Dermis microvascular lymphatic vessel endothelial cell (primary cell): Measurements from ENCODE around the gene AKT1. TPM values are rescaled to one million over a fixed set of nuclear protein-coding genes. Genes with fewer than 3 reads are reported as not detected.
"Not testable (repeated sequence)": the region's sequence is repeated elsewhere in the genome, so short reads cannot be mapped to it uniquely, and the experiment has no call there.

ENCODE experiments used
- DNase-seq, 2 donors: peaks; one replicate each; pipeline versions ENCODE4 v3.0.0 to v3.0.0-alpha.2; 2010; ENCODE audit warnings: low read depth in 2 of 2
- total RNA-seq: library from RNA; depleted of rRNA; stranded (reverse); fragments of >200 nt; gene quantifications from 2 replicates; pipeline ENCODE4 v1.2.1, GENCODE V29; 2014

AKT1 gene
- total RNA-seq, result 127 and 146 TPM in 2 replicates

- peak in 1 of 2 donors; percentile 31 for DNase-seq
Measured at GRCh38 chr14:104794993-104795780, at the start of gene AKT1. Gene AKT1 (minus strand): TSS chr14:104795748. CDS start chr14:104792643, 3,105 bp downstream.

DNA sequence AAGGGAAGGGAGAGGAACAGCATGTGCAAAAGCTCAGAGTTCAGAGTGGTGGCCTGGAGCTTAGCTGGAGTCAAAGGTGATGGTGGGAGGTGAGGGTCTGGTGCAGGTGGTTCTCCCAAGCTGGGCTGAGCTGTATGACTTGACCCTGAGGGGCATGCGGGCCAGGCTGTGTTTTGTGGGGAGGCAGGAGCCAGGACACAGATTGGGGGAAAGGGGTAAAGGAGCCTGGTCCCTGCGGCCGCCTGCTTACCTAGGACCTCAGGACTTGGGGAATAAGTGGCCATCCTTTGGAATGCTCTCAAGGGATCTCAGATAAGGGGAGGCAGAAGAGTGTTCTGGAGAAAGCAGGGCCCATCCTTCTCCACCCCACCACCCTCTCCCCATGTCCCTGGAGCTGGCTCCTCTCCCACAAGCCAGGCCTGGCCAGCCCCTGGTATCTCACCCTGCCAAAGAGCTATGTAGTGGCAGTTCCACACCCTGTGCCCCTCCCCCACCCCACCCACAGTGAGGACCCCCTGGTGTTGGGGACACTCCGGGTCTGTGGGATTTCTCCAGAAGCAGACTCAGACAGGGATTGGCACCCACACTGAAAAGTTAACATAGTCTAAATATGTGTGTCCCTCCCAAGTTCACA, 49.6 kb upstream of the AKT1 start:
- DNase-seq, result no peak

GRCh38 chr14:104844306-104845032, 48.9 kb upstream of the AKT1 start:
- no peak for DNase-seq

DNA sequence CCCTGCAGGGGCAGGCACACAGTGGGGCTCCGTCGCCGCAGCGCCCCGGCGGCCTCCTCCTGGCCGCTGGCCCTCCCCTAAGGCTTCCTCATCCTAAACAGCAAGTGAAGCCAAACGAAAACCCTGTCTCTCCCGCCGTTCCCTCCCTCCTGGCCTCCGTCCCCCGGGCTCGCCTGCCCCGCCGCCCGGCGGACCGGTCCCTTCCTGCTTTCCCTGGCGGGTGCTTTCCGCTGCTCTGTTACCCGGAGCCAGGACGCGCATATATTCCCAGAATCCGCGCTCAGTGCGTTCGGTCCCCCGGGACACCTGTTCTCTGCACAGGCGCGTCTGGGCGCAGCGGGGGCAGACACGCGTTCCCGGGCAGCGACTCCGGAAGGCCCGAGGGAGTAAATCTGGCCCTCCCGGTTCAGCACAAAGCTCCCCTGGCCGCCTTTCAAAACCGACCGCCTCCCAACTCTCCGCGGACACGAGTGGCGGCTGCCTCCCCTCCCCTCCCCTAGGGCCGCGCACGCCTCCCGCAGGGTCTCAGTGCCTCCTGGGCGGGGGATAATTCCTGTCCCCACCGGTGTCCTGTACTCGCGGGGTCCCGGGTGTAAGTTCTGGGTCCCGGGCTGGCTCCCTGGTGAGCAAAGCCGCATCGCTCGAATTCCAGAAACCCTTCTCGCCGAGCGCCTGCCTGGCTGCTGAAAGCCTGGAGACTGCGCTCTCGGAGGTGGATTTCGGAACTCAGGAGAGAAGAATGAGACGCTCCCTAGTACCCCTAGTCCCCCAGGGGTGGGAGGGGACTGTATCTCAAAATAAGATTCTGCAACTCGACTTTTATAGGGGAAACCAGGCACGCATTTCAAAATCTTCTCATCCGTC, 48.1 kb upstream of the AKT1 start:
- no peak for DNase-seq

DNA sequence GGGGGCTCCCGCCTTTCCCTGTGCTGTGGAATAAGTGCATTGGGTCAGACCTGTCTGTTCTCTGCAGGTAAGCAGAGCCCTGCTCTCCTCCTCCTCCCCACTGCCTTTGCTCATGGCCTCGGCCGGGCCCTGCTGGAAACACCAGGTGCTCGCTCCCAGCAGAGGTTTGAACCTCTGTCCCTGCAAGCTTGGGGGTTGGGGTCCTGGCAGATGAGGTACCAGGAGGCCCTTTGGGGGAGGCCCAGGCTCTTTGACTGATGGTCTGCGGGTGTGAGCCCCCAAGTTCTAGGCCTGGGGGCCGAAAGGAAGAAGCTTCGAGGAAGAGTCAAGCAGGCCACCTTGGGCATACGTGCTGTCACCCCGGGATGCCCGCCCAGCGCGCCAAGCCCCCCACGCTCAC, 47.5 kb upstream of the AKT1 start:
- DNase-seq, result no peak

GRCh38 chr14:104841730-104842129, 46.2 kb upstream of the AKT1 start:
- DNase-seq, result no peak

- not testable (repeated sequence) for DNase-seq
Measured at GRCh38 chr14:104836171-104836935, 40.8 kb upstream of the AKT1 start.

DNA sequence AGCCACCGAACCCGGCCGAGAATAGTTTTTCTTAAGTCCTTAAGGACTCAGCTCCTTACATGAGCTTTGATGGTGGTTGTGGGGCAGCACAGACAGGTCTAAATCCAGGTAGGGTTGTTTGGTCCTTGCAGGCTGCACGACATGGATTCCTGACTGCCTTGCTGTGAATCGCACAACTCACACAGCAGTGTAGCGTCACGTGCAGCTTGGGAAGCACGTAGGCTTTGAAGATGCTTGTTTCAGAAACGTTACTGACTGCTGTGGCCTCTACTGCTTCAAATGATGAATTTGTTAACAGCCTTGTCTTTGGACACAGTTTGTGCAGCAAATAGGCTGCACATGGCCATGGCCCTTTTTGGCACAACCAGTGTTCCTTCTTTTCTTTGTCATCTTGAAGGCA, 35.2 kb upstream of the AKT1 start:
- DNase-seq, result no peak

- DNase-seq, result peak in 1 of 2 donors; percentile 61
Measured at GRCh38 chr14:104827177-104828055, 31.9 kb upstream of the AKT1 start.

DNA sequence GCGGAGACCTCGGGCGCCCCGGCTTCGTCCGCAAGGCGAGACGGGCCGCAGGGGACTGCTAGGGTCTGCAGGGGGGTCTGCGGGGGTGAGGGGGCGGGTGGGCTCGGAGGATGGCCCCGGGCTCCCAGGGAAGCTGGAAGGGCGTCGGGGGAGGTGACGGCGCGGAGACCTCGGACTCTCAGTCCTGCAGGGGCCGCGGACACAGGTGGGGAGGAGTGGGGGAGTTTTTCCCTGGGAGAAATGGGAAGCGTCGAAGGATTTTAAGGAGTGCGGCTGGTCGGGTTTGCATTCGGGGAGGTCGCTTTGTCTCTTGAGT, 31.3 kb upstream of the AKT1 start:
- DNase-seq, result no peak

DNA sequence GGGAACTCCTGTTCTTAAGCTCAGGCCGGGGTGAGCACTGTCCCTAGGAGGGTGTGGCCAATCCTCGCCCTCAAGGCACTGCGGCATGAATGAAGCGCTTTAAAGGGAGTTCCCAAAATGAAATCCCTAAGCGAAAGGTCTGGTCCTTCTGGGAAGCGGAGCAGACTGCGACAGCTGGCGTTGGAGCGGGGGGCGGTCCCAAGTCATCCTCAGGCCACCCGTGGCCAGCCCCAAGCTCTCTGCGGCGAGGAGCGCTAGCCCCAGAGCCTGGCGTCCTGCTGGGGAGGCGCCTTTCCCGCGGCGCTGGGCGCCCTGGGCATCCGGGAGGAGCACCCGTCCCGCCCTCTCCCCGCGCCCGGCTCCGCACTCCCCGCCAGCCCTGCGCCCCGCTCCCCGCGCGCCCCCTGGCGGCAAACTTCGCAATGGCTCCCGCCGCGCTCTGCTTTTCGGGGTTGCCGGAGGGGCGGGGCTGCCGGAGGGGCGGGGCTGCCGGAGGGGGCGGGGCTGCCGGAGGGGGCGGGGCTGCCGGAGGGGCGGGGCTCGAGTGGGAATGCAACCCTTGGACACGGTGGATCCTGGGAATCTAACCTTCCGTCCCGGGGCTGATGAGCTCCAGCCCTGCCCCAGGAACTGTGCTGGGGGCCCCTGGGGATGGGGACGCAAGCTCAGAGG, 30.8 kb upstream of the AKT1 start:
- DNase-seq, result peak; percentile 20 to 77

DNA sequence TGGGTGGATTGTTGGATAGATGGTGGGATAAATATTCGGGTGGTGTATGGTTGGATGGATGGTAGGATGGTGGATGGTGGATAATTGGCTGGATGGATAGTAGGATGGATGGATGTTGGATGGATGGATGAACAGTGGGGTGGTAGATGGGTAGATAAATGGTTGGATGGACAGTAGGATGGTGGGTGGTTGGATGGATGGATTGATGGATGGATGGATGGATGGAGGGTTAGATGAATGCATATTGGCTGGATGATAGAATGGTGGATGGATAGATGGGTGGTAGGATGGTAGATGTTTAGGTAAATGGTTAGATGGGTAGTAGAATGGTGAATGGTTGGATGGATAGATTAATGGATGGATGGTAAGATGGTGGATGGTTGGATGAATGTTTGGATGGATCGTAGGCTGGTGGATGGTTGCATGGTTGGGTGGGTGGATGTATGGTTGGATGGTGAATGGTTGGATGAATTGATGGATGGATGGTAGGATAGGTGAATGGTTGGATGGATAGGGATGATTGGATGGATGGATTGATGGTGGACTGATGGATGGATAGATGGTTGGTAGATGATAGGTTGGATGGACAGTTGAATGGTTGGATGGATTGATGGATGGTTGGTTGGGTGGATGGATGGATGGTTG, 28.9 kb upstream of the AKT1 start:
- DNase-seq, result no peak

DNA sequence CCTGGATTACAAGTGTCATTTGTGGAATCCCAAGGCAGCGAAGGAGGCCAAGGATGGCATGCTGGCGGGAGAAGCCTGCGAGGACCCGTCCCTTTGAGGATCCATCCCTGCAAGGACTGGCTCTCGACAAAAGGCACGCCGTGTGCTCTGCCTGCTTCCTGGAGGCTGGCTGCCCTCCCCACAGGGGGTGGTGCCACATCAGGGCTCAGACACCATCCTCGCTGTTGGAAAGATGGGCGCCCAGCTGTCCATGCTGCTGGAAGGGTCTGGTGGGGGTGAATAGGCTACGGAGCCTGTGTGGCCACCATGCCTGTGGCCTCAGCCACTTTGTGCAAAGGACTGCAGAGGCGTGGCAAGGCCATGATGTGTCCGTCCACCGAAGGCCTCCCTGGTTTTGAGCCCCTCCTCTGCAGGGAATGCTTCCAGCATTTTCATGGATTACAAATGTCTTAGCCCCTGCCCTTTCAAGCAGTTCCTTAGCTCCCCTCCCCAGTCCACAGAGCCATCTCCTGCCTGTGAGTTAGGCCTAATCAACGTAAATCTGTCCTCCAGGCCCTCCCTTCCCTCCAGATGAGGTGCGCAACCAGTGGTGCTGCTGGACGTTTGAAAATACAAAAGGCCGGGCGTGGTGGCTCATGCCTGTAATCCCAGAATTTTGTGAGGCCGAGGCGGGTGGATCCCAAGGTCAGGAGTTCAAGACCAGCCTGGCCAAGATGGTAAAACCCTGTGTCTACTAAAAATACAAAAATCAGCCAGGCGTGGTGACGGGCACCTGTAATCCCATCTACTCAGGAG, 27.5 kb upstream of the AKT1 start:
- DNase-seq, result no peak

DNA sequence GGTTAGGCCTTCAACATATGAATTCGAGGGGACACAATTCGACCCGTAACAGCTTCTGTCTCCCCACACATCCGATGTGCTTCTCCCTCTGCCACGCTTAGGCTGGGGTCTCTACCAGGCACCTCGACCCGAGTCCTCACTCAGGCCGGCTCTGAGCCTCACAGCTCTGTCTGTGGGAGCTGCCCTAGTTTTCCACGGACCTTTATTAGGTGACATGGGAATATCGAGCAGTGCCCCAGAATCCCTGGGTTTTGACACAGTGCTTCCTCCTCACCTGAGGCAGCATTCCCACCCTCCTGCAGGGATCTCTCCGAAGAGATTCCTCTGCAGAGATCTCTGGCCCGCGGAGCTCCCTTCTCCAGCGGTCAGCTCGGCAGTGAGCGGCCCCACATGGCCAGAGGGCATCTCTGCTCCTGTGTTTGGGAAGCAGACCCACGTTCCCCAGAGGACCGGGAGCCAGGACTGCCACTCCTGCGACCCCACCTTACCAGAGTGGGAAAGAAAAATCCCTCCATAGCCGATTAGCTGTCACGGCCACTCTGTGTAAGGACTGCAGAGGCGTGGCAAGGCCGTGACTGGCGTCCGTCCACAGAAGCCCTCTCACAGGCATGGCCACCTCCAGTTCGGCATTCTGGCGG, 26.5 kb upstream of the AKT1 start:
- DNase-seq, result no peak

GRCh38 chr14:104821229-104821945, 25.8 kb upstream of the AKT1 start:
- DNase-seq, result no peak

- peak; percentile 29 to 75 for DNase-seq
Measured at GRCh38 chr14:104820669-104821228, 25.2 kb upstream of the AKT1 start.
